CD14-positive monocyte (primary cell): ENCODE measurements around the gene KRTAP13-2. TPM values are rescaled to one million over a fixed set of nuclear protein-coding genes. Genes with fewer than 3 reads are reported as not detected.

ENCODE experiments used
- DNase-seq, 3 donors: peaks; one replicate each; pipeline ENCODE4 v3.0.0-alpha.2; 2011 to 2022
- H2AFZ ChIP-seq: 2 replicates; pipeline ENCODE4 v1.6.0; 2012; ENCODE audit warnings: mild to moderate bottlenecking, low read depth, low read length, inconsistent platforms; ENCODE audit not compliant: insufficient read depth, poor library complexity, severe bottlenecking
- H3K27ac ChIP-seq, 2 donors: 1 replicate in 1 of 2; 2 replicates in 1 of 2; pipeline ENCODE4 v1.5.1; 2012 to 2013; ENCODE audit warnings: low read length in 2 of 2, control low read depth in 1 of 2, inconsistent platforms in 1 of 2, low read depth in 1 of 2, mild to moderate bottlenecking in 1 of 2
- H3K27me3 ChIP-seq, 2 donors: one replicate each; pipeline versions ENCODE4 v1.6.0 to v1.6.1; 2011 to 2013; ENCODE audit warnings: low read length in 2 of 2; ENCODE audit not compliant: control insufficient read depth in 2 of 2, insufficient read depth in 2 of 2
- H3K36me3 ChIP-seq, 2 donors: replicated peaks in 1 of 2; 1 replicate in 1 of 2; 2 replicates in 1 of 2; pipeline versions ENCODE4 v1.5.1 to v1.6.1; 2012 to 2013; ENCODE audit warnings: low read length in 2 of 2, control low read depth in 1 of 2, inconsistent platforms in 1 of 2, mild to moderate bottlenecking in 1 of 2; ENCODE audit not compliant: insufficient read depth in 2 of 2, control insufficient read depth in 1 of 2
- H3K4me1 ChIP-seq, 2 donors: 1 replicate in 1 of 2; 2 replicates in 1 of 2; pipeline versions ENCODE4 v1.5.1 to v1.6.1; 2012 to 2013; ENCODE audit warnings: low read length in 2 of 2, control low read depth in 1 of 2, inconsistent platforms in 1 of 2, mild to moderate bottlenecking in 1 of 2, moderate library complexity in 1 of 2; ENCODE audit not compliant: insufficient read depth in 2 of 2, control insufficient read depth in 1 of 2
- H3K4me2 ChIP-seq: replicated peaks from 2 replicates; pipeline ENCODE3; 2012; ENCODE audit warnings: low read length, moderate library complexity, mild to moderate bottlenecking; ENCODE audit not compliant: poor library complexity, severe bottlenecking; ENCODE audit errors: extremely low read depth
- H3K4me3 ChIP-seq, 3 experiments: fragments of 200-600 bp in 1 of 3; sonication (generic) in 1 of 3; replicated peaks in 1 of 3; 1 replicate in 2 of 3; 2 replicates in 1 of 3; pipeline ENCODE4 v1.5.1; 2011 to 2013; ENCODE audit warnings: low read length in 3 of 3, mild to moderate bottlenecking in 3 of 3, control low read depth in 2 of 3, low read depth in 2 of 3, inconsistent platforms in 1 of 3, moderate library complexity in 1 of 3
- H3K79me2 ChIP-seq: 2 replicates; pipeline ENCODE4 v1.6.0; 2012; ENCODE audit warnings: mild to moderate bottlenecking, control low read depth, inconsistent platforms, low read length, moderate library complexity; ENCODE audit not compliant: insufficient read depth
- H3K9ac ChIP-seq: 2 replicates; pipeline ENCODE4 v1.6.0; 2017; ENCODE audit warnings: low read length, mild to moderate bottlenecking; ENCODE audit not compliant: insufficient read depth, poor library complexity, severe bottlenecking
- H3K9me3 ChIP-seq, 2 donors: replicated peaks in 1 of 2; 1 replicate in 1 of 2; 2 replicates in 1 of 2; pipeline versions ENCODE4 v1.5.1 to v1.6.1; 2012 to 2013; ENCODE audit warnings: low read length in 2 of 2, control low read depth in 1 of 2; ENCODE audit not compliant: control insufficient read depth in 1 of 2, insufficient read depth in 1 of 2
- H4K20me1 ChIP-seq: 2 replicates; pipeline ENCODE4 v1.6.0; 2012; ENCODE audit warnings: mild to moderate bottlenecking, low read length, control low read depth, moderate library complexity; ENCODE audit not compliant: insufficient read depth
- H3K27ac Mint-ChIP-seq, 7 donors: one replicate each; pipeline ENCODE4 v1.8.0; 2020; ENCODE audit warnings: mild to moderate bottlenecking in 7 of 7, mixed read lengths in 7 of 7, moderate library complexity in 6 of 7, inconsistent platforms in 2 of 7
- H3K27me3 Mint-ChIP-seq, 3 donors: one replicate each; pipeline ENCODE4 v1.8.0; 2021 to 2022; ENCODE audit warnings: low read depth in 3 of 3, mild to moderate bottlenecking in 3 of 3, mixed read lengths in 3 of 3, moderate library complexity in 3 of 3, inconsistent platforms in 1 of 3
- H3K36me3 Mint-ChIP-seq, 2 donors: one replicate each; pipeline ENCODE4 v1.8.0; 2020; ENCODE audit warnings: mixed read lengths in 2 of 2, inconsistent platforms in 1 of 2, mild to moderate bottlenecking in 1 of 2
- H3K4me1 Mint-ChIP-seq: one replicate; pipeline ENCODE4 v1.8.0; 2020; ENCODE audit warnings: mild to moderate bottlenecking, mixed read lengths
- H3K4me3 Mint-ChIP-seq, 2 donors: one replicate each; pipeline ENCODE4 v1.8.0; 2020; ENCODE audit warnings: mild to moderate bottlenecking in 2 of 2, mixed read lengths in 2 of 2, moderate library complexity in 1 of 2
- H3K9me3 Mint-ChIP-seq, 7 donors: one replicate each; pipeline ENCODE4 v1.8.0; 2020 to 2022; ENCODE audit warnings: mixed read lengths in 7 of 7, mild to moderate bottlenecking in 6 of 7, moderate library complexity in 6 of 7, inconsistent platforms in 2 of 7
- CTCF ChIP-seq: fragments of 200-600 bp; IDR thresholded peaks from one replicate; pipeline ENCODE4 v1.8.0; 2022; ENCODE audit warnings: antibody characterized with exemption, mild to moderate bottlenecking
- WGBS: methylation state at CpG from one replicate; pipeline ENCODE4 v1.1.5; 2013; ENCODE audit warnings: missing lambda C conversion rate; ENCODE audit not compliant: insufficient coverage; 5-methylcytosine and 5-hydroxymethylcytosine counted together
- intact Hi-C, 2 donors: fragments of 100-400 bp; cut with micrococcal nuclease; formaldehyde crosslinking; loops; one replicate each; pipeline versions ENCODE4 v1.15.0 to v1.15.1; 2023
- polyA plus RNA-seq, 3 donors: library from polyadenylated mRNA; depleted of rRNA in 1 of 3; unstranded in 2 of 3; stranded (reverse) in 1 of 3; fragments of 300-500 nt in 2 of 3; fragments of >200 nt in 1 of 3; fragmentation: Illumina TruSeq in 2 of 3; gene quantifications; 1 replicate in 2 of 3; 2 replicates in 1 of 3; pipeline ENCODE4 v1.2.3, GENCODE V29; 2012 to 2021

KRTAP13-2 gene
- polyA plus RNA-seq, 3 donors = not detected

- H2AFZ ChIP-seq = no peak overlapping the region
- no peak overlapping the region for H3K4me2 ChIP-seq
- Mint-ChIP-seq H3K4me3 (no peak overlapping the region), H3K27me3 (peaks cover 0 to 3% (median 0%) of the 10 kb centered on the region in 3 donors), H3K27ac (no peak overlapping the region), H3K4me1 (no peaks in the 10 kb centered on the region), H3K9me3 (peaks cover 0 to 20% (median 9%) of the 10 kb centered on the region in 7 donors), H3K36me3 (no peaks in the 10 kb centered on the region)
- peaks cover 10 to 18% of the 10 kb centered on the region in 2 donors for H3K9me3 ChIP-seq
- no peak for DNase-seq
- H3K27ac ChIP-seq = no peak overlapping the region
- no peaks in the 10 kb centered on the region for H4K20me1 ChIP-seq
- H3K9ac ChIP-seq = no peak overlapping the region
- intact Hi-C loops = no loop called here
- WGBS = no CpG with 5 or more reads among the region's 2 CpGs
- no peaks in the 10 kb centered on the region for H3K79me2 ChIP-seq
- H3K36me3 ChIP-seq = no peaks in the 10 kb centered on the region
- no peaks in the 10 kb centered on the region for H3K4me1 ChIP-seq
- no peak for TF ChIP-seq CTCF
- no peak overlapping the region for H3K4me3 ChIP-seq
- no peaks in the 10 kb centered on the region for H3K27me3 ChIP-seq
Measured at GRCh38 chr21:30391492-30392025, 19.5 kb upstream of the KRTAP13-2 start.

- peaks cover 5 to 7% of the 10 kb centered on the region in 2 donors for H3K9me3 ChIP-seq
- H3K27ac ChIP-seq = no peak overlapping the region
- no peak overlapping the region for H3K4me3 Mint-ChIP-seq
- no peaks in the 10 kb centered on the region for H3K4me1 ChIP-seq
- H3K4me3 ChIP-seq = no peak overlapping the region
- peaks cover 0 to 3% (median 2%) of the 10 kb centered on the region in 3 donors for H3K27me3 Mint-ChIP-seq
- H3K4me1 Mint-ChIP-seq = no peaks in the 10 kb centered on the region
- no peaks in the 10 kb centered on the region for H3K79me2 ChIP-seq
- no peak overlapping the region for H3K27ac Mint-ChIP-seq
- no peak for DNase-seq
- H2AFZ ChIP-seq = no peak overlapping the region
- H3K36me3 Mint-ChIP-seq = no peaks in the 10 kb centered on the region
- H3K4me2 ChIP-seq = no peak overlapping the region
- intact Hi-C loops = no loop called here
- no peaks in the 10 kb centered on the region for H3K36me3 ChIP-seq
- H4K20me1 ChIP-seq = no peaks in the 10 kb centered on the region
- peaks cover 0 to 4% (median 2%) of the 10 kb centered on the region in 7 donors for H3K9me3 Mint-ChIP-seq
- no CpG with 5 or more reads among the region's 1 CpG for WGBS
- no peak overlapping the region for H3K9ac ChIP-seq
- no peaks in the 10 kb centered on the region for H3K27me3 ChIP-seq
- no peak for TF ChIP-seq CTCF
Measured at GRCh38 chr21:30382201-30382600, 10.1 kb upstream of the KRTAP13-2 start.
